Spleen (tissue), 11 donors: ENCODE results near the gene DIABLO. TPM values are rescaled to one million over a fixed set of nuclear protein-coding genes. Genes with fewer than 3 reads are reported as not detected.

Source experiments
- DNase-seq: peaks from one replicate; pipeline ENCODE4 v3.0.0-alpha.2; 2020
- H3K27ac ChIP-seq, 8 donors: fragments of 200-600 bp; sonication (generic) in 7 of 8; 1 replicate in 4 of 8; 2 replicates in 4 of 8; pipeline versions ENCODE4 v1.5.0 to v1.8.0; 2016 to 2021; ENCODE audit warnings: inconsistent platforms in 4 of 8, mild to moderate bottlenecking in 4 of 8, moderate library complexity in 1 of 8
- H3K27me3 ChIP-seq, 7 donors: fragments of 200-600 bp; sonication (generic) in 6 of 7; replicated peaks in 1 of 7; 1 replicate in 4 of 7; 2 replicates in 3 of 7; pipeline versions ENCODE4 v1.5.0 to v1.8.0; 2016 to 2021; ENCODE audit warnings: inconsistent platforms in 3 of 7, mild to moderate bottlenecking in 1 of 7
- H3K36me3 ChIP-seq, 6 donors: fragments of 200-600 bp; sonication (generic) in 5 of 6; 1 replicate in 4 of 6; 2 replicates in 2 of 6; pipeline versions ENCODE4 v1.5.0 to v1.8.0; 2016 to 2021; ENCODE audit warnings: inconsistent platforms in 2 of 6
- H3K4me1 ChIP-seq, 6 donors: fragments of 200-600 bp; sonication (generic) in 5 of 6; 1 replicate in 3 of 6; 2 replicates in 3 of 6; pipeline versions ENCODE4 v1.5.0 to v1.8.0; 2016 to 2021; ENCODE audit warnings: inconsistent platforms in 3 of 6
- H3K4me3 ChIP-seq, 8 donors: fragments of 200-600 bp; sonication (generic) in 7 of 8; 1 replicate in 4 of 8; 2 replicates in 4 of 8; pipeline versions ENCODE4 v1.5.0 to v1.8.0; 2016 to 2021; ENCODE audit warnings: inconsistent platforms in 4 of 8, mild to moderate bottlenecking in 4 of 8, moderate library complexity in 2 of 8
- H3K9me3 ChIP-seq, 8 donors: fragments of 200-600 bp; sonication (generic) in 7 of 8; 1 replicate in 4 of 8; 2 replicates in 4 of 8; pipeline versions ENCODE4 v1.5.0 to v1.8.0; 2016 to 2021; ENCODE audit warnings: inconsistent platforms in 4 of 8
- POLR2A ChIP-seq, 3 donors: fragments of 450-650 bp; IDR thresholded peaks; one replicate each; pipeline ENCODE4 v1.5.1; 2017; ENCODE audit warnings: antibody characterized with exemption in 3 of 3, mild to moderate bottlenecking in 1 of 3
- POLR2AphosphoS5 ChIP-seq, 3 donors: sonication (generic); formaldehyde crosslinking; IDR thresholded peaks; one replicate each; pipeline ENCODE4 v1.5.1; 2017; ENCODE audit warnings: antibody characterized with exemption in 3 of 3
- WGBS, 5 donors: extraction: QIAGEN DNeasy Blood & Tissue Kit in 3 of 5; methylation state at CpG; one replicate each; pipeline versions ENCODE4 v1.1.5 to v1.1.7; 2013 to 2018; 5-methylcytosine and 5-hydroxymethylcytosine counted together
- intact Hi-C: fragments of 100-400 bp; cut with DNase I; formaldehyde crosslinking; loops from one replicate; pipeline ENCODE4 v1.15.0; 2023; ENCODE audit warnings: low total_unique reads
- polyA plus RNA-seq, 3 donors: library from polyadenylated mRNA; stranded (reverse); fragments of 200-250 nt; gene quantifications; one replicate each; pipeline ENCODE4 v1.2.1, GENCODE V29; 2013
- total RNA-seq, 7 donors: library from RNA; depleted of rRNA in 3 of 7; stranded (reverse); fragments of >200 nt in 3 of 7; fragmentation: NEBNext Ultra II Directional in 4 of 7; extraction: Animal tissue kit (Norgen Biotek cat#: 25700) in 4 of 7; gene quantifications; one replicate each; pipeline versions ENCODE4 v1.1.0 to v1.2.1, GENCODE V29; 2016 to 2021
- TF ChIP-seq, protein P1 (sequence below), 11 experiments: fragments of 200-600 bp in 7 of 11; fragments of 450-650 bp in 4 of 11; sonication (generic) in 4 of 11; IDR thresholded peaks in 8 of 11; conservative IDR thresholded peaks in 3 of 11; 1 replicate in 7 of 11; 2 replicates in 4 of 11; pipeline versions ENCODE4 v1.4.0 to v1.8.0; 2016 to 2021; ENCODE audit warnings: antibody characterized with exemption in 11 of 11, inconsistent platforms in 4 of 11, mild to moderate bottlenecking in 1 of 11
- donor health status: healthy with polysubstance abuse.
- donor health status: DM: no; HTN: no; CAD: no; lungs with moderate emphysema.
- donor health status: DM: no; HTN: no; CAD: no.
- donor health status: Bipolar disorder and iron deficiency.
- donor health status: healthy.
- donor health status: DM: no; HTN: no; CAD: no.
- donor health status: DM: yes; HTN: yes; CAD: no.

DIABLO gene
- total and polyA plus RNA-seq, 10 donors: 30.5 to 55.7 (median 39.4) TPM

GRCh38 chr12:122195405-122195804, 30.4 kb downstream of the DIABLO start:
- H3K4me3 ChIP-seq: no peak overlapping the region
- H3K9me3 ChIP-seq: peaks cover 0 to 13% (median 6%) of the 10 kb centered on the region in 8 donors
- 88 to 98% (median 90%) methylated on average over 4 of the region's 4 CpGs for WGBS, 5 donors
- no peak overlapping the region for H3K27ac ChIP-seq
- H3K36me3 ChIP-seq: no peaks in the 10 kb centered on the region
- DNase-seq: no peak
- intact Hi-C loops: loop anchor here (5.0 kb wide), 1 partner anchor 143 kb away; no protein-coding TSS in a partner anchor
- H3K4me1 ChIP-seq: peaks cover 0 to 6% (median 0%) of the 10 kb centered on the region in 6 donors
- TF ChIP-seq POLR2AphosphoS5 (IDR thresholded peaks at IDR 0.05): no peak
- no peak for TF ChIP-seq POLR2A (IDR thresholded peaks at IDR 0.05)
- TF ChIP-seq, protein P1, sequence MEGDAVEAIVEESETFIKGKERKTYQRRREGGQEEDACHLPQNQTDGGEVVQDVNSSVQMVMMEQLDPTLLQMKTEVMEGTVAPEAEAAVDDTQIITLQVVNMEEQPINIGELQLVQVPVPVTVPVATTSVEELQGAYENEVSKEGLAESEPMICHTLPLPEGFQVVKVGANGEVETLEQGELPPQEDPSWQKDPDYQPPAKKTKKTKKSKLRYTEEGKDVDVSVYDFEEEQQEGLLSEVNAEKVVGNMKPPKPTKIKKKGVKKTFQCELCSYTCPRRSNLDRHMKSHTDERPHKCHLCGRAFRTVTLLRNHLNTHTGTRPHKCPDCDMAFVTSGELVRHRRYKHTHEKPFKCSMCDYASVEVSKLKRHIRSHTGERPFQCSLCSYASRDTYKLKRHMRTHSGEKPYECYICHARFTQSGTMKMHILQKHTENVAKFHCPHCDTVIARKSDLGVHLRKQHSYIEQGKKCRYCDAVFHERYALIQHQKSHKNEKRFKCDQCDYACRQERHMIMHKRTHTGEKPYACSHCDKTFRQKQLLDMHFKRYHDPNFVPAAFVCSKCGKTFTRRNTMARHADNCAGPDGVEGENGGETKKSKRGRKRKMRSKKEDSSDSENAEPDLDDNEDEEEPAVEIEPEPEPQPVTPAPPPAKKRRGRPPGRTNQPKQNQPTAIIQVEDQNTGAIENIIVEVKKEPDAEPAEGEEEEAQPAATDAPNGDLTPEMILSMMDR (IDR thresholded peaks at IDR 0.05 in 8 of 11, conservative IDR thresholded peaks at IDR 0.05 in 3 of 11): no peak
- peaks cover 0 to 38% (median 6%) of the 10 kb centered on the region in 7 donors for H3K27me3 ChIP-seq

DNA sequence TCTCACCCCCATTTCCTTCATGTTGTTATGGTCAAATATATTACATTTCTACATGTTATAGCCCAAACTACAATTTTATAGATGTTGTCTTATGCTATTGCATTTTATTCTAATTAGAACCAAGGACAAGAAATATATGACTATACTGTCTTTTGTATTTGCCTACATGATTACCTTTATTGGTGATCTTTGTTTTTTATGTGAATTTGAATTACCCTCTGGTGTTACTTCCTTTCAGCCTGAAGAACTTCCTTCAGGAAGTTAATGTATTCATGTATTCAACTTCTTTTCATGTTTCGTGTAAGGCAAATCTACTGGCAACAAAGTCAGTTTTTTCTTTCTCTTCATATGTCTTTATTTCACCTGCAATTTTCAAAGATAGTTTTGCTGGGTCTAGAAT, 31.0 kb downstream of the DIABLO start:
- WGBS, 5 donors: 55 to 71% (median 68%) methylated on average over 1 of the region's 1 CpG
- H3K4me3 ChIP-seq: no peak overlapping the region
- H3K27me3 ChIP-seq: peaks cover 0 to 38% (median 6%) of the 10 kb centered on the region in 7 donors
- no peak overlapping the region for H3K27ac ChIP-seq
- no peaks in the 10 kb centered on the region for H3K36me3 ChIP-seq
- H3K4me1 ChIP-seq: peaks cover 0 to 6% (median 0%) of the 10 kb centered on the region in 6 donors
- peaks cover 0 to 13% (median 6%) of the 10 kb centered on the region in 8 donors for H3K9me3 ChIP-seq
- TF ChIP-seq POLR2AphosphoS5 (IDR thresholded peaks at IDR 0.05) (no peak), POLR2A (IDR thresholded peaks at IDR 0.05) (no peak)
- TF ChIP-seq, protein P1 (IDR thresholded peaks at IDR 0.05 in 8 of 11, conservative IDR thresholded peaks at IDR 0.05 in 3 of 11): no peak
- intact Hi-C loops: loop anchor here (5.0 kb wide), 1 partner anchor 143 kb away; no protein-coding TSS in a partner anchor
- no peak for DNase-seq

- Histone ChIP-seq H3K4me3 (no peak overlapping the region), H3K27ac (no peak overlapping the region), H3K27me3 (peaks cover 0 to 17% (median 0%) of the 10 kb centered on the region in 7 donors), H3K9me3 (peaks cover 0 to 13% (median 6%) of the 10 kb centered on the region in 8 donors), H3K36me3 (no peaks in the 10 kb centered on the region), H3K4me1 (peaks cover 0 to 6% (median 0%) of the 10 kb centered on the region in 6 donors)
- intact Hi-C loops: no loop called here
- TF ChIP-seq, protein P1 (IDR thresholded peaks at IDR 0.05 in 8 of 11, conservative IDR thresholded peaks at IDR 0.05 in 3 of 11): no peak
- no peak for TF ChIP-seq POLR2AphosphoS5 (IDR thresholded peaks at IDR 0.05)
- no peak for TF ChIP-seq POLR2A (IDR thresholded peaks at IDR 0.05)
- 76 to 84% (median 81%) methylated on average over 11 of the region's 11 CpGs for WGBS, 5 donors
- DNase-seq: no peak
Measured at GRCh38 chr12:122192441-122192840, 33.4 kb downstream of the DIABLO start.

DNA sequence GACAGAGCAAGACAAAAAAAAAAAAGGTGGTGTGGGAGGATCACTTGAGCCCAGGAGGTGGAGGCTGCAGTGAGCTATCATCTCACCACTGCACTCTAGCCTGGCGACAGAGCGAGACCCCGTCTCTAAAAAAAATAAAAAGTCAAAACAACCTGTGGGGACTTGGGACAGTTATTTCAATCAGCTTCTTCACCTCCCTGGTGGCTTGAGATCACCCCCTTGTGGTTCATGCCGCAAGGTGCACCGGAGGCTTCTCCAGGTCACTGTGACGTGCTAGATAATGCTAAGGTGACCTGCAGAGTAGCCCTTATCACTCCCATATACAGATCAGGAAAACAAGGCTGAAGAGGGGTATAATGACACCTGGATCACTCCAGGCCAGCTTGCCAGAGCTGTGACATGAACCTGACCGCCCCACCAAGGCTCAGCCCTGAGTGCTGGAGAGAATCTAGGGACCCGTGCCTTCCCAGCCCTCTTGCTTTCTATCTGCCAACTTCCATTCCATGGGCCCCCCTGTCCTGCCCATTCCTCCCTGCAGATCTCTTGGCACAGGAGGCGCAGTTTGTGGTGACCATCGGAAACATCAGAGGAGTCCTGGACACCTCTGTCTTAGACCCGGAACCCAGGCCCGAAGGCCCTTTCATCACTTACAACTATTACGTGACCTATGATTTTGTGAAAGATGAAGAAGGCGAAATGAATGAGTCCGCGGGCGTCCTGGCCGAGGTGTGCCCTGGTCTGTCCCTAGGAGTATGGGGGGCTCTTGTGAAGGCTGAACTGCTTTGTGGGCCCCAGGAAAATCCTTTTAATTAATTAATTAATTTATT, 34.8 kb downstream of the DIABLO start:
- intact Hi-C loops: no loop called here
- Histone ChIP-seq H3K27ac (no peak overlapping the region), H3K36me3 (no peaks in the 10 kb centered on the region), H3K4me1 (peaks cover 0 to 6% (median 0%) of the 10 kb centered on the region in 6 donors), H3K9me3 (peaks cover 0 to 13% (median 6%) of the 10 kb centered on the region in 8 donors), H3K27me3 (peaks cover 0 to 10% (median 0%) of the 10 kb centered on the region in 7 donors), H3K4me3 (no peak overlapping the region)
- TF ChIP-seq POLR2AphosphoS5 (IDR thresholded peaks at IDR 0.05): peak in 1 of 3 donors; percentile 14
- TF ChIP-seq, protein P1 (IDR thresholded peaks at IDR 0.05 in 8 of 11, conservative IDR thresholded peaks at IDR 0.05 in 3 of 11): peak; percentile 52 to 87 (median 76)
- TF ChIP-seq POLR2A (IDR thresholded peaks at IDR 0.05): no peak
- WGBS, 5 donors: 65 to 70% (median 67%) methylated on average over 16 to 18 of the region's 18 CpGs
- peak; percentile 82 for DNase-seq
